Choroid plexus epithelial cell (primary cell): ENCODE measurements around the gene DAPK1.

Experiments used
- DNase-seq: peaks from one replicate; pipeline ENCODE4 v3.0.0-alpha.2; 2010; ENCODE audit warnings: low read depth
- H3K4me3 ChIP-seq: 2 replicates; pipeline ENCODE4 v1.5.1; 2011; ENCODE audit warnings: low read depth, mild to moderate bottlenecking, control low read depth, low read length, moderate library complexity
- CTCF ChIP-seq: conservative IDR thresholded peaks from 2 replicates; pipeline ENCODE4 v1.5.1; 2011; ENCODE audit warnings: low read depth, mild to moderate bottlenecking, control low read depth, inconsistent platforms, low read length, moderate library complexity

Gene DAPK1

GRCh38 chr9:87725900-87726709, 228.4 kb downstream of the DAPK1 start, which contains the start of gene CTSL:
TSS of gene CTSL (plus strand) at chr9:87726119. CDS start at chr9:87727604, 1,485 bp downstream.
- peak; percentile 90 for DNase-seq
- peak within 1 kb of the TSS; percentile 94 for H3K4me3 ChIP-seq
- TF ChIP-seq CTCF, result peak; percentile 28

- H3K4me3 ChIP-seq, result no peak overlapping the region
- no peak for TF ChIP-seq CTCF
- no peak for DNase-seq
Measured at GRCh38 chr9:87729246-87729645, 231.6 kb downstream of the DAPK1 start.

GRCh38 chr9:87731321-87731720, 233.7 kb downstream of the DAPK1 start:
- no peak for DNase-seq
- H3K4me3 ChIP-seq, result no peak overlapping the region
- TF ChIP-seq CTCF, result no peak

GRCh38 chr9:87732344-87732743, 234.7 kb downstream of the DAPK1 start:
- TF ChIP-seq CTCF, result no peak
- no peak for DNase-seq
- no peak overlapping the region for H3K4me3 ChIP-seq

- no peak for TF ChIP-seq CTCF
- DNase-seq, result no peak
- H3K4me3 ChIP-seq, result no peak overlapping the region
Measured at GRCh38 chr9:87732756-87733155, 235.1 kb downstream of the DAPK1 start.

GRCh38 chr9:87733273-87734052, 235.8 kb downstream of the DAPK1 start:
- DNase-seq, result no peak
- no peak overlapping the region for H3K4me3 ChIP-seq
- no peak for TF ChIP-seq CTCF

GRCh38 chr9:87734106-87734505, 236.4 kb downstream of the DAPK1 start:
- no peak for TF ChIP-seq CTCF
- H3K4me3 ChIP-seq, result no peak overlapping the region
- no peak for DNase-seq
